B cell (primary cell): ENCODE measurements around the gene CCDC87. TPM values are rescaled to one million over a fixed set of nuclear protein-coding genes. Genes with fewer than 3 reads are reported as not detected.

ENCODE experiments used
- ATAC-seq: fragments of 200-7000 bp; cut with Tn5 transposase; one replicate; pipeline ENCODE4 v1.10.0; 2021; ENCODE audit warnings: low read depth, mild to moderate bottlenecking, moderate number of reproducible peaks, moderate library complexity
- CTCF ChIA-PET: fragments of 350-600 bp; sonication (Branson Sonifier 250); formaldehyde crosslinking; loops from one replicate; lab custom pipeline; 2021; ENCODE audit warnings: antibody characterized with exemption, inconsistent platforms; lab: Charles Lee
- POLR2A ChIA-PET: fragments of 350-600 bp; sonication (Branson Sonifier 250); formaldehyde crosslinking; loops from one replicate; lab custom pipeline; 2021; ENCODE audit warnings: antibody characterized with exemption; lab: Charles Lee
- DNase-seq: peaks from one replicate; pipeline ENCODE4 v3.0.0; 2013
- H2AFZ ChIP-seq: 2 replicates; pipeline ENCODE4 v1.6.1; 2012; ENCODE audit warnings: mild to moderate bottlenecking, low read depth, low read length; ENCODE audit not compliant: insufficient read depth, poor library complexity, severe bottlenecking
- H3K27ac ChIP-seq, 2 donors: 1 replicate in 1 of 2; 2 replicates in 1 of 2; pipeline ENCODE4 v1.5.1; 2012 to 2013; ENCODE audit warnings: low read length in 2 of 2, mild to moderate bottlenecking in 2 of 2, moderate library complexity in 1 of 2
- H3K27me3 ChIP-seq, 4 experiments: fragments of 200-600 bp in 1 of 4; sonication (generic) in 1 of 4; replicated peaks in 1 of 4; 1 replicate in 2 of 4; 2 replicates in 2 of 4; pipeline versions ENCODE4 v1.6.1 to v1.7.0; 2013 to 2016; ENCODE audit warnings: low read length in 3 of 4, mild to moderate bottlenecking in 2 of 4, mixed read lengths in 1 of 4, moderate library complexity in 1 of 4; ENCODE audit not compliant: insufficient read depth in 4 of 4, control insufficient read depth in 3 of 4; ENCODE audit errors: control extremely low read depth in 1 of 4
- H3K36me3 ChIP-seq, 2 experiments: replicated peaks in 1 of 2; 1 replicate in 1 of 2; 2 replicates in 1 of 2; pipeline versions ENCODE4 v1.6.1 to v1.7.1; 2013; ENCODE audit warnings: low read length in 1 of 2; ENCODE audit not compliant: insufficient read depth in 2 of 2, control insufficient read depth in 1 of 2; ENCODE audit errors: control extremely low read depth in 1 of 2, extremely low read depth in 1 of 2
- H3K4me1 ChIP-seq, 2 donors: fragments of 200-600 bp in 1 of 2; sonication (generic) in 1 of 2; 1 replicate in 1 of 2; 2 replicates in 1 of 2; pipeline versions ENCODE4 v1.5.1 to v1.6.1; 2013 to 2017; ENCODE audit warnings: low read length in 2 of 2; ENCODE audit not compliant: control insufficient read depth in 2 of 2, insufficient read depth in 2 of 2
- H3K4me2 ChIP-seq: replicated peaks from 2 replicates; pipeline ENCODE3; 2012; ENCODE audit warnings: mild to moderate bottlenecking, low read depth, low read length; ENCODE audit not compliant: poor library complexity, severe bottlenecking
- H3K4me3 ChIP-seq, 5 experiments: fragments of 200-600 bp in 1 of 5; sonication (generic) in 1 of 5; 1 replicate in 3 of 5; 2 replicates in 2 of 5; pipeline versions ENCODE4 v1.5.1 to v1.7.0; 2011 to 2016; ENCODE audit warnings: low read length in 4 of 5, mild to moderate bottlenecking in 4 of 5, low read depth in 2 of 5, control low read depth in 1 of 5, moderate library complexity in 1 of 5; ENCODE audit not compliant: insufficient read depth in 1 of 5; ENCODE audit errors: control extremely low read depth in 1 of 5, extremely low read depth in 1 of 5
- H3K79me2 ChIP-seq: fragments of 200-600 bp; sonication (generic); one replicate; pipeline ENCODE4 v1.6.0; 2016; ENCODE audit warnings: low read length; ENCODE audit not compliant: control insufficient read depth, insufficient read depth
- H3K9ac ChIP-seq: fragments of 200-600 bp; sonication (generic); 2 replicates; pipeline ENCODE4 v1.6.1; 2017; ENCODE audit warnings: mild to moderate bottlenecking, low read length, moderate library complexity
- H3K9me3 ChIP-seq, 3 donors: one replicate each; pipeline versions ENCODE4 v1.6.1 to v1.7.1; 2013; ENCODE audit warnings: low read length in 2 of 3; ENCODE audit not compliant: control insufficient read depth in 2 of 3, insufficient read depth in 1 of 3; ENCODE audit errors: control extremely low read depth in 1 of 3
- H4K20me1 ChIP-seq: 2 replicates; pipeline ENCODE4 v1.6.0; 2012; ENCODE audit warnings: mild to moderate bottlenecking, low read length; ENCODE audit not compliant: insufficient read depth, control insufficient read depth, poor library complexity, severe bottlenecking
- H3K27ac Mint-ChIP-seq: one replicate; pipeline ENCODE4 v1.8.0; 2021; ENCODE audit warnings: mixed read lengths
- H3K27me3 Mint-ChIP-seq: one replicate; pipeline ENCODE4 v1.8.0; 2021; ENCODE audit warnings: mixed read lengths
- H3K4me1 Mint-ChIP-seq: one replicate; pipeline ENCODE4 v1.8.0; 2021; ENCODE audit warnings: mixed read lengths
- H3K4me3 Mint-ChIP-seq: one replicate; pipeline ENCODE4 v1.8.0; 2021; ENCODE audit warnings: mixed read lengths
- H3K9me3 Mint-ChIP-seq: one replicate; pipeline ENCODE4 v1.8.0; 2022; ENCODE audit warnings: mixed read lengths; ENCODE audit not compliant: insufficient read depth
- EZH2 ChIP-seq: IDR thresholded peaks from 2 replicates; pipeline ENCODE4 v1.6.1; 2012; ENCODE audit warnings: borderline replicate concordance, low read depth, mild to moderate bottlenecking, moderate library complexity, low read length; ENCODE audit not compliant: insufficient read depth, poor library complexity, severe bottlenecking
- WGBS: methylation state at CpG from one replicate; pipeline ENCODE4 v1.1.5; 2013; ENCODE audit warnings: missing lambda C conversion rate; ENCODE audit not compliant: insufficient coverage; 5-methylcytosine and 5-hydroxymethylcytosine counted together
- intact Hi-C: fragments of 100-400 bp; cut with micrococcal nuclease; formaldehyde crosslinking; loops from one replicate; pipeline ENCODE4 v1.10.0; 2022
- polyA plus RNA-seq: library from polyadenylated mRNA; depleted of rRNA; stranded (reverse); fragments of >200 nt; gene quantifications from 2 replicates; pipeline ENCODE4 v1.2.3, GENCODE V29; 2012
- total RNA-seq, 2 donors: library from RNA; stranded (reverse); fragments of 120-200 nt in 1 of 2; gene quantifications; 1 replicate in 1 of 2; 2 replicates in 1 of 2; pipeline versions ENCODE4 v1.2.3 to v1.2.4, GENCODE V29; 2013 to 2022
- TF ChIP-seq, protein P1 (sequence below): fragments of 200-600 bp; IDR thresholded peaks from one replicate; pipeline ENCODE4 v1.8.0; 2022; ENCODE audit warnings: antibody characterized with exemption, mild to moderate bottlenecking

The CCDC87 gene
- total and polyA plus RNA-seq, 2 donors (not counting 1 experiment from before 2014, with no cell fraction given) = 0.39 TPM; not detected in 1

DNA sequence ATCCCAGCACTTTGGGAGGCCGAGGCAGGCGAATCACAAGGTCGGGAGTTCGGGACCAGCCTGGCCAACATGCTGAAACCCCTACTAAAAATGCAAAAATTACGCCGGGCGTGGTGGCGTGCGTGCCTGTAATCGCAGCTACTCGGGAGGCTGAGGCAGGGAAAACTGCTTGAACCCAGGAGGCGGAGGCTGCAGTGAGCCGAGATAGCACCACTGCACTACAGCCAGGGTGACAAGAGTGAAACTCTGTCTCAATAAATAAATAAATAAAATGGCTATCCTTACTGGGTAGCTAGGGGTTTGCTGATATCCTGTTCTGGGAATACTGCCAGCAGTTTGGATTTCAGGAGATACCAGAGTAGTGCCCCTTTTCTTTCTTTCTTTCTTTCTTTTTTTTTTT, 21.2 kb upstream of the CCDC87 start:
- H3K27ac ChIP-seq = no peak overlapping the region
- DNase-seq (no peak), ATAC-seq (no peak)
- ChIA-PET CTCF (interaction anchor here (0.7 kb wide), 2 partner anchors 22 to 850 kb away, joined by 3 to 4 read pairs; no protein-coding TSS in a partner anchor), POLR2A (interaction anchor here (1.2 to 2.1 kb wide), 2 partner anchors 24 to 63 kb away, joined by 3 to 8 read pairs; partner anchors contain the start of genes RBM4 and RBM4B)
- H3K79me2 ChIP-seq = peaks cover 78% of the 10 kb centered on the region
- Mint-ChIP-seq H3K27ac (no peak overlapping the region), H3K4me3 (no peak overlapping the region), H3K4me1 (peaks cover 60% of the 10 kb centered on the region), H3K9me3 (no peaks in the 10 kb centered on the region), H3K27me3 (no peaks in the 10 kb centered on the region)
- no peaks in the 10 kb centered on the region for H3K9me3 ChIP-seq
- H2AFZ ChIP-seq = no peak overlapping the region
- H3K4me2 ChIP-seq = no peak overlapping the region
- intact Hi-C loops = no loop called here
- H3K4me1 ChIP-seq = peaks cover 56 to 65% of the 10 kb centered on the region in 2 donors
- H3K36me3 ChIP-seq = peaks cover 0 to 8% of the 10 kb centered on the region in 2 experiments
- 97% methylated on average over 13 of the region's 13 CpGs for WGBS
- H3K9ac ChIP-seq = no peak overlapping the region
- TF ChIP-seq, protein P1, sequence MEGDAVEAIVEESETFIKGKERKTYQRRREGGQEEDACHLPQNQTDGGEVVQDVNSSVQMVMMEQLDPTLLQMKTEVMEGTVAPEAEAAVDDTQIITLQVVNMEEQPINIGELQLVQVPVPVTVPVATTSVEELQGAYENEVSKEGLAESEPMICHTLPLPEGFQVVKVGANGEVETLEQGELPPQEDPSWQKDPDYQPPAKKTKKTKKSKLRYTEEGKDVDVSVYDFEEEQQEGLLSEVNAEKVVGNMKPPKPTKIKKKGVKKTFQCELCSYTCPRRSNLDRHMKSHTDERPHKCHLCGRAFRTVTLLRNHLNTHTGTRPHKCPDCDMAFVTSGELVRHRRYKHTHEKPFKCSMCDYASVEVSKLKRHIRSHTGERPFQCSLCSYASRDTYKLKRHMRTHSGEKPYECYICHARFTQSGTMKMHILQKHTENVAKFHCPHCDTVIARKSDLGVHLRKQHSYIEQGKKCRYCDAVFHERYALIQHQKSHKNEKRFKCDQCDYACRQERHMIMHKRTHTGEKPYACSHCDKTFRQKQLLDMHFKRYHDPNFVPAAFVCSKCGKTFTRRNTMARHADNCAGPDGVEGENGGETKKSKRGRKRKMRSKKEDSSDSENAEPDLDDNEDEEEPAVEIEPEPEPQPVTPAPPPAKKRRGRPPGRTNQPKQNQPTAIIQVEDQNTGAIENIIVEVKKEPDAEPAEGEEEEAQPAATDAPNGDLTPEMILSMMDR = no peak
- TF ChIP-seq EZH2 = no peak
- H4K20me1 ChIP-seq = peaks cover 21% of the 10 kb centered on the region
- H3K27me3 ChIP-seq = no peaks in the 10 kb centered on the region
- no peak overlapping the region for H3K4me3 ChIP-seq

DNA sequence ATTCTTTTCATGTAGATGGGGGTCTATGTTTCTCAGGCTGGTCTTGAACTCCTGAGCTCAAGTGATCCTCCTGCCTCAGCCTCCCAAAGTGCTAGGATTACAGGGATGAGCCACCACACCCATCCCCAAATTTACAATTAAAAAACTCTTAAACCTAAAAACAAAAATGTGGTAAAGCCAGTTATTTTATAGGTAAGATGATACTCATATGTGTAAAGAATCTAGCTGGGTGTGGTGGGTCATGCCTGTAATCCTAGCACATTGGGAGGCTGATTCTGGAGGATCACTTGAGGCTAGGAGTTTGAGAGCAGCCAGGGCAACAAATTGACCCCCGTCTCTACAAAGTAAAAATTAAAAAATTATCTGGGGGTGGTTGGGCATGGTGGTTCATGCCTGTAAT, 19.6 kb upstream of the CCDC87 start:
- H3K9me3 Mint-ChIP-seq = no peaks in the 10 kb centered on the region
- H3K4me1 ChIP-seq = peaks cover 51 to 65% of the 10 kb centered on the region in 2 donors
- peak overlapping the region; percentile 51 for H3K4me2 ChIP-seq
- peaks cover 55% of the 10 kb centered on the region for H3K4me1 Mint-ChIP-seq
- DNase-seq (no peak), ATAC-seq (no peak)
- WGBS = 100% methylated on average over 1 of the region's 1 CpG
- H3K27ac ChIP-seq = peak overlapping the region; percentile 60
- H3K27ac Mint-ChIP-seq = peak overlapping the region; percentile 86
- H3K9ac ChIP-seq = no peak overlapping the region
- peaks cover 61% of the 10 kb centered on the region for H3K79me2 ChIP-seq
- no peaks in the 10 kb centered on the region for H3K27me3 ChIP-seq
- ChIA-PET POLR2A (interaction anchor here (2.1 kb wide), 1 partner anchor 65 kb away, joined by 8 read pairs; the partner anchor contains the start of gene RBM4B), CTCF (interaction anchor here (1.4 kb wide), 1 partner anchor 20 kb away, joined by 3 read pairs; the partner anchor contains the start of genes CCDC87 and CCS)
- intact Hi-C loops = no loop called here
- H3K27me3 Mint-ChIP-seq = no peaks in the 10 kb centered on the region
- H3K4me3 Mint-ChIP-seq = no peak overlapping the region
- H4K20me1 ChIP-seq = peaks cover 6% of the 10 kb centered on the region
- no peak for TF ChIP-seq EZH2
- TF ChIP-seq, protein P1 = no peak
- no peak overlapping the region for H3K4me3 ChIP-seq
- H3K36me3 ChIP-seq = no peaks in the 10 kb centered on the region
- H2AFZ ChIP-seq = no peak overlapping the region
- H3K9me3 ChIP-seq = peaks cover 0 to 7% (median 0%) of the 10 kb centered on the region in 3 donors
